MM.1S (cell line): ENCODE data around the gene KLHL14.

Experiments
- DNase-seq: peaks from one replicate; pipeline ENCODE4 v3.0.0-alpha.2; 2015
- H2AFZ ChIP-seq: fragments of 300-600 bp; sonication (generic); 2 replicates; pipeline ENCODE4 v1.6.0; 2016; ENCODE audit warnings: antibody characterized with exemption, low read length
- H3F3A ChIP-seq: fragments of 300-600 bp; sonication (generic); 2 replicates; pipeline ENCODE4 v1.6.1; 2016; ENCODE audit warnings: mild to moderate bottlenecking, antibody characterized with exemption, low read length, moderate library complexity, mixed read lengths; ENCODE audit not compliant: insufficient read depth
- H3K27ac ChIP-seq: fragments of 300-600 bp; sonication (generic); 2 replicates; pipeline ENCODE4 v1.5.1; 2016; ENCODE audit warnings: mild to moderate bottlenecking, low read length
- H3K27me3 ChIP-seq: fragments of 300-600 bp; sonication (generic); replicated peaks from 2 replicates; pipeline ENCODE4 v1.6.0; 2016; ENCODE audit warnings: low read length; ENCODE audit not compliant: insufficient read depth
- H3K36me3 ChIP-seq: fragments of 300-600 bp; sonication (generic); replicated peaks from 2 replicates; pipeline ENCODE4 v1.6.1; 2016; ENCODE audit warnings: mild to moderate bottlenecking, low read length, mixed read lengths; ENCODE audit not compliant: insufficient read depth
- H3K4me1 ChIP-seq: fragments of 300-600 bp; sonication (generic); 2 replicates; pipeline ENCODE4 v1.6.1; 2016; ENCODE audit warnings: low read length, mixed read lengths
- H3K4me2 ChIP-seq: fragments of 300-600 bp; sonication (generic); 2 replicates; pipeline ENCODE4 v1.6.0; 2016; ENCODE audit warnings: low read depth, low read length
- H3K4me3 ChIP-seq: fragments of 300-600 bp; sonication (generic); 2 replicates; pipeline ENCODE4 v1.5.1; 2016; ENCODE audit warnings: low read length, mixed read lengths
- H3K79me2 ChIP-seq: fragments of 300-600 bp; sonication (generic); 2 replicates; pipeline ENCODE4 v1.6.1; 2016; ENCODE audit warnings: mixed run types, low read length, mixed read lengths
- H3K9ac ChIP-seq: fragments of 300-600 bp; sonication (generic); 2 replicates; pipeline ENCODE4 v1.6.1; 2016; ENCODE audit warnings: low read length, mixed read lengths
- H3K9me2 ChIP-seq: fragments of 300-600 bp; sonication (generic); replicated peaks from 2 replicates; pipeline ENCODE4 v1.6.1; 2016; ENCODE audit warnings: mild to moderate bottlenecking, low read length, mixed read lengths; ENCODE audit not compliant: insufficient read depth
- H3K9me3 ChIP-seq: fragments of 300-600 bp; sonication (generic); replicated peaks from 2 replicates; pipeline ENCODE4 v1.6.1; 2016; ENCODE audit warnings: mild to moderate bottlenecking, low read length, mixed read lengths; ENCODE audit not compliant: insufficient read depth
- H4K20me1 ChIP-seq: fragments of 300-600 bp; sonication (generic); 2 replicates; pipeline ENCODE4 v1.6.1; 2016; ENCODE audit warnings: mild to moderate bottlenecking, low read length, moderate library complexity, mixed read lengths; ENCODE audit not compliant: insufficient read depth
- CTCF ChIP-seq: fragments of 300-600 bp; sonication (generic); IDR thresholded peaks from 2 replicates; pipeline ENCODE4 v1.5.1; 2016; ENCODE audit warnings: antibody characterized with exemption, low read length, mixed read lengths
- EZH2 ChIP-seq: fragments of 300-600 bp; sonication (generic); optimal IDR thresholded peaks from 2 replicates; pipeline ENCODE3; 2017; ENCODE audit warnings: low read depth, mild to moderate bottlenecking, antibody characterized with exemption, low read length, mixed read lengths
- EZH2phosphoT487 ChIP-seq: fragments of 300-600 bp; sonication (generic); IDR thresholded peaks from 2 replicates; pipeline ENCODE4 v1.6.1; 2018; ENCODE audit warnings: antibody characterized with exemption, low read length

The KLHL14 gene

GRCh38 chr18:32812342-32812741 is 39.5 kb upstream of the KLHL14 start:
- no peaks in the 10 kb centered on the region for H4K20me1 ChIP-seq
- no peak overlapping the region for H3K27ac ChIP-seq
- no peak overlapping the region for H3K4me2 ChIP-seq
- H3K9ac ChIP-seq, result no peak overlapping the region
- no peak for TF ChIP-seq EZH2
- no peak for TF ChIP-seq EZH2phosphoT487
- no peak for TF ChIP-seq CTCF
- H3K9me2 ChIP-seq, result no peaks in the 10 kb centered on the region; the same call in 1 of the 2 replicates
- no peaks in the 10 kb centered on the region for H3K4me1 ChIP-seq
- H3K79me2 ChIP-seq, result no peaks in the 10 kb centered on the region
- H3K4me3 ChIP-seq, result no peak overlapping the region
- no peaks in the 10 kb centered on the region for H3K36me3 ChIP-seq
- H3K27me3 ChIP-seq, result no peaks in the 10 kb centered on the region
- H2AFZ ChIP-seq, result no peak overlapping the region
- no peaks in the 10 kb centered on the region for H3F3A ChIP-seq
- DNase-seq, result no peak
- no peaks in the 10 kb centered on the region for H3K9me3 ChIP-seq

- DNase-seq, result no peak
- H3K4me1 ChIP-seq, result no peaks in the 10 kb centered on the region
- H3K36me3 ChIP-seq, result no peaks in the 10 kb centered on the region
- no peak overlapping the region for H2AFZ ChIP-seq
- H4K20me1 ChIP-seq, result no peaks in the 10 kb centered on the region
- H3K27ac ChIP-seq, result no peak overlapping the region
- no peaks in the 10 kb centered on the region for H3K79me2 ChIP-seq
- no peaks in the 10 kb centered on the region for H3K9me2 ChIP-seq
- TF ChIP-seq EZH2phosphoT487, result no peak
- no peak for TF ChIP-seq CTCF
- no peak for TF ChIP-seq EZH2
- no peaks in the 10 kb centered on the region for H3F3A ChIP-seq
- H3K4me2 ChIP-seq, result no peak overlapping the region
- H3K9me3 ChIP-seq, result no peaks in the 10 kb centered on the region
- H3K9ac ChIP-seq, result no peak overlapping the region
- no peak overlapping the region for H3K4me3 ChIP-seq
- H3K27me3 ChIP-seq, result no peaks in the 10 kb centered on the region
Observed at GRCh38 chr18:32810314-32810713, 37.5 kb upstream of the KLHL14 start.

- no peak overlapping the region for H3K9ac ChIP-seq
- H3F3A ChIP-seq, result no peaks in the 10 kb centered on the region
- no peaks in the 10 kb centered on the region for H3K79me2 ChIP-seq
- no peaks in the 10 kb centered on the region for H3K36me3 ChIP-seq
- TF ChIP-seq CTCF, result no peak
- no peak for TF ChIP-seq EZH2
- H4K20me1 ChIP-seq, result no peaks in the 10 kb centered on the region
- no peak overlapping the region for H3K27ac ChIP-seq
- H3K27me3 ChIP-seq, result no peaks in the 10 kb centered on the region
- no peak overlapping the region for H2AFZ ChIP-seq
- no peaks in the 10 kb centered on the region for H3K9me2 ChIP-seq
- H3K4me2 ChIP-seq, result no peak overlapping the region
- no peaks in the 10 kb centered on the region for H3K4me1 ChIP-seq
- no peak overlapping the region for H3K4me3 ChIP-seq
- DNase-seq, result no peak
- H3K9me3 ChIP-seq, result no peaks in the 10 kb centered on the region
Observed at GRCh38 chr18:32805354-32805753, 32.5 kb upstream of the KLHL14 start.
